Stimulated activated CD8-positive, alpha-beta memory T cell treated with anti-CD3 and anti-CD28 coated beads, Interleukin-7, amount 100 ng/mL, for 1 hour (primary cell): ENCODE results near the gene EXOC4.
"Not testable (repeated sequence)": the region's sequence is repeated elsewhere in the genome, so short reads cannot be mapped to it uniquely, and the experiment has no call there.

ENCODE experiments used
- DNase-seq, 2 donors: peaks; one replicate each; pipeline ENCODE4 v3.0.0-alpha.2; 2020; ENCODE audit warnings: low read depth in 2 of 2

The EXOC4 gene

DNA sequence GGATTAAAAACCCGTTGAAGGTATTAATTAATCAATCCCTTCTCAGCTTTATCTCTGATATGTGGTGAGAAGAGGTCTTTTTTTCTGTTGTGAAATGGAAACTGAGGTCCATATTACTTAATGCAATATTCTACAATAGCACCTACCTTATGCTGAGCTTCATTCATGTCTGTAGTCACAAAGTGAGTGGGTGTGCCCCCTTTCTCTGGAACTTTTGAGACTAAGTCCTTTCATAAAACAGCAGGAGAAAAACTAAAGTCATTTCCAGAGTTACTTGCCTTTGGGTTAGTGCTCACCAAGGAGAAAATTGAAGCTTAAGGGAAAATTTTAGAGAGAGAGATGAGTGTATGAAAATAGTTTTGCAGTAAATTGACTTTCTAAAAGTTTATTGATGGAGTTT is 61.2 kb downstream of the EXOC4 start:
- no peak for DNase-seq

DNA sequence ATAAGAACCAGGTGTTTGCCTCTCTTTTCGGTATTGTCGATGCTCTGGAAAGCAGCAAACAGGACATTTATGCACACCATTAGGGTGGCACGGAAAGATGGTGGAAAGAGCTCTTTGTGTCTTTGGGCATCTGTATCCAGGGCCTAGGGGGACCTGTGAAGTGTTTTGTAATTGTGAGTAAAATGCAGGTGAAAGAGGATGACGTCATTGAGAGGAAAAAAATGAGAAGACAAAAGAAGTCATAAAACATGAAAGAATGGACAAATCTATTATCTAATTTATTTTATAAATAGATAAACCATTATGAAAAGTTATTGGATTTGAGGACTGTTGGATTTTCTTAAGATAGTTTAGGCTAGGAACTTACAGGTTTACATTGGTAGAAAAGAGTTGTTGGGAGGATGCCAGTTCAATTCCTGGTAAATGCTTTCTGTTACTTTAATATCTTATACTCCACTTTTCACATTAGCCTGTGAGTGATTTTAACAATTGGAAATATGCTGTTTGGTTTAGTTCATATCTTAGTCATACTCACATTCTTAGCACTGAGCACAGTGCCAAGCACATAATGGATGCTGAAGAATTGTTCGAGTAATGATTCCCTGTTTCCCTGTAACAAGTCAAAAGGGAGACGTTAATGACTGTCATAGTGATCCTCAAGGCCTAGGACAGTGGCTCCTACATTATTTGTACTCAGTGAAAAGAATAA is 62.6 kb downstream of the EXOC4 start:
- no peak for DNase-seq

DNA sequence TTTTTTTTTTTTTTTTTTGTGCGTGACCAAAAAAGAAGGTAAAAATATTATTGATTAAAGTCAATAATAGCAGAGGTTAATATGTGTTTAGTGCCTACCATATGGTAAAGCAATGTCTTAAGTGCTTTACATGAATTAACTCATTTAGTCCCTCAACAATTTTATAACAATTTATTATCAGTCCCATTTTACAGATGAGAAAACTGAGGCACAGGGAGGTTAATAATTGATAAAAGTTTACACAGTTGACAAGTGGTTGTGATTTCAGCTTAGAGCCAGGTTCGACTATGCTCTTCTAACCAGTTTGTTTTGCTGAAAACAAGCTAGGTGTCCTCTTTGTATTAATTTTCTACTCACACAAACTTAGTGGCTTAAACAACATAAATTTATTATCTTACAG is 67.0 kb downstream of the EXOC4 start:
- DNase-seq = no peak

DNA sequence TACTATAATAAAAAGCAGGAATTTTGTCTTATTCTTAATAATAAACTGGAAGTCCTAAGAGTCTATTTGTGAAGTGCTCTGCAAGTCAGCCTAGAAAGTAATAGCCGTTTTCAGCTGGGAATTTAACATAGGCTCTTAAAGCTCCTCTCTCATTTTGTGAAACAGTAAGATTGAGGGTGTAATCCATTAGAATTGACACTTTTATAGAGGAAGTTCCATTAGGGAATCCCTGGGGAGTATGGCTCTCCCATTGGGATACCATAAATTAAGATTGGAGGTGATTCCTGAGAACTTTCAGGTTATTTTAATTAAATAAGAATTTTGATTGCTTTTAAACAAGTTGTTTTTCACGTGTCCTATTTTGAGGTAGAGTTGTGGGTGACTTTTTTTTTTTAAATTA is 68.0 kb downstream of the EXOC4 start:
- DNase-seq = no peak

DNA sequence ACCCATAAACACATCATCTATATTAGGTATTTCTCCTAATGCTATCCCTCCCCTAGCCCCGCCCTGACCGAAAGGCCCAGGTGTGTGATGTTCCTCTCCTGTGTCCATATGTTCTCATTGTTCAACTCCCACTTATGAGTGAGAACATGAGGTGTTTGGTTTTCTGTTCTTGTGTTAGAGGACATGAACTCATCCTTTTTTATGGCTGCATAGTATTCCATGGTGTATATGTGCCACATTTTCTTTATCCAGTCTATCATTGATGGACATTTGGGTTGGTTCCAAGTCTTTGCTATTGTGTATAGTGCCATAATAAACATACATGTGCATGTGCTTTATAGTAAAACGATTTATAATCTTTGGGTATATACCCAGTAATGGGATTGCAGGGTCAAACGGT is 68.5 kb downstream of the EXOC4 start:
- DNase-seq = not testable (repeated sequence)

DNA sequence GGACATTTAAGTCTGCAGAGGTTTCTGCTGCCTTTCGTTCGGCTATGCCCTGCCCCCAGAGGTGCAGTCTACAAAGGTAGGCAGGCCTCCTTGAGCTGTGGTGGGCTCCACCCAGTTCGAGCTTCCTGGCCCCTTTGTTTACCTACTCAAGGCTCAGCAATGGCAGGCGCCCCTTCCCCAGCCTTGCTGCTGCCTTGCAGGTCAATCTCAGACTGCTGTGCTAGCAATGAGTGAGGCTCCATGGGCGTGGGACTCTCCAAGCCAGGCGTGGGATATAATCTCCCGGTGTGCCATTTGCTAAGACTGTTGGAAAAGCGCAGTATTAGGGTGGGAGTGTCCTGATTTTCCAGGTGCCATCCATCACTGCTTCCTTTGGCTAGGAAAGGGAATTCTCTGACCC is 73.9 kb downstream of the EXOC4 start:
- not testable (repeated sequence) for DNase-seq

DNA sequence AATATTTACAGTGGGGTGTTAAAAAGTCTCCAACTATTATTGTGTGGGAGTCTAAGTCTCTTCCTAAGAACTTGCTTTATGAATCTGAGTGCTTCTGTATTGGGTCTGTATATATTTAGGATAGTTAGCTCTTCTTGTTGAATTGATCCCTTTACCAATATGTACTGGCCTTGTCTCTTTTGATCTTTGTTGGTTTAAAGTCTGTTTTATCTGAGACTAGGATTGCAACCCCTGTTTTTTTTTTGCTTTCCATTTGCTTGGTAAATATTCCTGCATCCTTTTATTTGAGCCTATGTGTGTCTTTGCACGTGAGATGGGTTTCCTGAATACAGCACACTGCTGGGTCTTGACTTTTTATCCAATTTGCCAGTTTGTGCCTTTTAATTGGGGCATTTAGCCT is 75.1 kb downstream of the EXOC4 start:
- DNase-seq = not testable (repeated sequence)

DNA sequence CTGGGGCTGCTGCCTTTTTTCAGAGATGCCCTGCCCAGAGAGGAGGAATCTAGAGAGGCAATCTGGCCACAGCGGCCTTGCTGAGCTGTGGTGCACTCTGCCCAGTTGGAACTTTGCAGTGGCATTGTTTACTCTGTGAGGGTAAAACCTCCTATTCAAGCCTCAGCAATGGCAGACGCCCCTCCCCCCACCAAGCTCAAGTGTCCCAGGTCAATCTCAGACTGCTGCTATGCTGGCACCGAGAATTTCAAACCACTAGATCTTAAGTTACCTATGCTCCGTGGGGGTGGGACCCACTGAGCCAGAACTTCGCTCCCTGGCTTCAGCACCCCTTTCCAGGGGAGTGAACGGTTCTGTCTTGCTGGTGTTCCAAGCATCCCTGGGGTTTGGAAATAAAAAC is 77.2 kb downstream of the EXOC4 start:
- DNase-seq = no peak

DNA sequence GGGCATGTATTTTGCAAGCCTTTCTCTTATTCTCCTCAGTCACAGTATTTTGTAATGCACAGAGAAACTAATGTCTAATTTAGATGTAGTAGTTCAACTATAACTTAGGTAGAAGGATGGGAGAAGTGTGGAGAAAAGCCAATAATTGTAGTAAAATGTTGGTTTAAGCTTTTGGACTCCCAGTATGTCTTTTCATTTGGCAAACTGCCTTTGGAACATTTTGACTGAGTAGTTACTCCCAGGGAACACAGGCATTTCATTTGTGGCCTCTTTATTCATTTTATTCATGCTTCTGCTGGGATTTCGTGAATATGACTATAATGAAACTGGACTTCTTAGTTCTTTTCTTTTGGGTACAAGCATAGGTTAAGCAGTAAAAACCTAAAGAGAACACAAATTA is 79.0 kb downstream of the EXOC4 start:
- no peak for DNase-seq

DNA sequence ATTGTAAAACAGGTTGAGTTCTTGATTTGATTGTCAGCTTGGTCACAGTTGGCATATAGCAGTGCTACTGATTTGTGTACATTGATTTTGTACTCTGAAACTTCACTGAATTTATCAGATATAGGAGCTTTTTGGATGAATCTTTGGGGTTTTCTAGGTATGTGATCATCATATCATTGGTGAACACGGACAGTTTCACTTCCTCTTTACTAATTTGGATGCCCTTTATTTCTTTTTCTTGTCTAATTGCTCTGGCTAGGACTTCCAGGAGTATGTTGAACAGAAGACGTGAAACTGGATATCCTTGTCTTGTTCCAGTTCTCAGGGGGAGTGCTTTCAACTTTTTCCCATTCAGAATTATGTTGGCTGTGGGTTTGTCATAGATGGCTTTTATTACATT is 86.9 kb downstream of the EXOC4 start:
- DNase-seq = no peak

DNA sequence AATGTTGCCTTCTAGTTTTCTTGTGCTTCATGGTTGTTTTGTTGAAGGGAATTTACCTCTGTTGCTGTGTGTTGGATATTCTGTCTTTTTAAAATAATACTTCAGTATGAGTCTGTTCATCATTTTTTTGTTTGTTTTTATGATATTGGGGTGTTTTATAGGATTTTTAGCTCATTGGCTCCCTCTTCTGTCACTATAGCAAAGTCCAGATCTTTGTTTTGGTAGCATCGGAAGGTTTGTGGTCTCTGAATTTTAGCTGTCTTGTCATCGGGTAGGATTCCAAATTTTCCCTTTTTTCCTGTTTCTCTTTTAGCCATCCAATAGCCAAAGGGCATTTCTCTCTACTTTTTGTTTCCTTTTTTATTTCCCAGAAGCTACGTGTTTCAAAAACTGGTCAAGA is 91.4 kb downstream of the EXOC4 start:
- no peak for DNase-seq

DNA sequence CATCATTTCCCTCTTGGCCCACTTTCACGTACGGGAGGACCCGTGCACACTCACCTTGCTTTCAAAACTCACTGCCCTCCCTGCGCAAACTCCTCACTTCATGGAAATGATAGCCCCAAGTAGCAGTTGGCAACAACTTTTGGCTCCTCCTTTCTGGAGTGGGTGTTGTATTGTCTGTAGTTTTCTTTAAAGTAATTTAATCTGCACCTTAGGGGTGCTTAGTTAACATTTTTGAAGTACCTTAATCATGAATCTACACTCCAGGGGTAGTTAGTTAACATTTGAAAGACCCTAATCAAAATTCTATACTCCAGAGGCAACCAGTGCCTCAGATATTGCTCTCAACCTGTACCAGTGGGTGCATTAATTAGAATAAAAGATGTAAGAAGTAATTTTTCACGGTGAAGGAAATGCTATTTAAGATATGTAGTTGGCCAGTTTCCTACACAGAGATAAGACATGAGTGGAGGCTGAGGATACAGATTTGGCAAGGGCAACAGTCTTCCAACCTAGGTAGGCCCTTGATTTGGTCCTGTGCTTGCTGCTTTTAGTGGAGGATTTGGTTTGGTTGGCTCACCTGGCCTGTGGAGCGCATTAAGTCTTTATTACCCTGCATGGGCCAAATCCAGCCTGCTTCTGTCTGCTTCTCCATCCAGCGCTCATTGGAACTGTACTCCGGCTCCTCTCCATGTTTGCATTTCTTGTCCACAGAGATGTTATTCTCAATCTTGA is 93.0 kb downstream of the EXOC4 start:
- DNase-seq = no peak

DNA sequence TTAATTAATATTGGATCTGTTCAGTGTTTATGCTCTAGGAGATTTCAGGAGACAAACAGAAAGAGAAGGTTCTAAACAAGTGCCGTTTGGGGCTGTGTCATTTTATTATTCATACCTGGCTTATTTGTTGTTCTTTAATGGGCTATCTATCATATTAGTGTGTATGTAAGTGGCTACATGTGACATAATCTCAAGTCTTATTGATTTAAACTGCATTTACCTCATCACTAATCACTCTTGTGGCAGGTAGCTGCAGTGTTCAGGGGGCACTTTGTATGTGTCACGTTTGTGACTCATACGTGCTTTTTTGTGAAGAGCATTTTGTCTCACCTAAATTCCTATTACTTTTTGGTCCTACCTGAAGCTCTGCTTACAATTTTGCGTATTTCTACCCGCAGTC is 95.4 kb downstream of the EXOC4 start:
- no peak for DNase-seq

DNA sequence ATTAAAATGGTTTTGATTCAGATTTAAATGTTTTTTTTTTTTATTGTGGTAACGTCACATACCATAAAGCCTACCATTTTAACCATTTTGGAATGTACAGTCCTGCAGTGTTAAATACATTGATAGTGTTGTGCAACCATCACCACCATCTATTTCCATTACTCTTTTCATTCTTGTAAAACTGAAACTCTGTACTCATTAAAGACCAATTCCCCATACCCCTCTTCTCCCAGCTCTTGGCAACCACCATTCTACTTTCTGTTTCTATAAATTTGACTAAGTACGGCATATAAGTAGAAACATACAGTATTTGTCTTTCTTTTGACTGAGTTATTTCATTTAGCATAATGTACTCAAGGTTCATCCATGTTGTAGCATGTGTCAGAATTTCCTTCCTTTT is 96.2 kb downstream of the EXOC4 start:
- DNase-seq = no peak

DNA sequence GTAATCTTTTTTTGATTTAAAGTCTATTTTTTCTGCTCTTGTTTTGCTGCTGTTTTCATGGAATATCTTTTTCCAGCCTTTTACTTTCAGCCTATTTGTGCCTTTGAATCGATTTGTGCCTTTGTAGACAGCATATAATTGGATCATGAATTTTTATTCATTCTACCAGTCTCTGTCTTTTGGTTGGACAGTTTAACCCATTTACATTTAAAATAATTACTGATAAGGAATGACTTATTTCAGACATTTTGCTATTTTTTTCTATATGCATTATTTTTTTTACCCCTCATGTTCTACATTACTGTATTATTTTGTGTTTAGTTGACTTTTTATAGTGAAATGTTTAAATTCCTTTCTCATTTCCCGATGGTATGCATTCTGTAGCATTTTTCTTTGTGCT is 99.6 kb downstream of the EXOC4 start:
- DNase-seq = no peak

DNA sequence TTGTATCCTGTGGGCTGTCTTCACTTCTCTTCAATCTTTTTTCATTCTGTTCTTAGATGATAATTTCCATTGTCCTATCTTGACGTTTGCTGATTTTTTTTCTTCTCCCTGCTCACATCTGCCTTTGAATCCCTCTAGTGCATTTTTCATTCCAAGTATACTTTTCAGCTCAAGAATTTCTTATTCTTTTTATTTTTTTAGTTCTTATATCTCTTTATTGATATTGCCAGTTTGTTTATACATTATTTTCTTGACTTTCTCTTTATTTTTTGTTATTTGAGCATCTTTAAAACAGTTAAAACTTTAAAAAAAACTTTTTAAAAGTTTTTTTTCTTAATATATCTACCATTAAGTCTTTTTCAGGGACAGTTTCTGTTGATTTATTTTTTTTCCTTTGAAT is 100.9 kb downstream of the EXOC4 start:
- DNase-seq = no peak

DNA sequence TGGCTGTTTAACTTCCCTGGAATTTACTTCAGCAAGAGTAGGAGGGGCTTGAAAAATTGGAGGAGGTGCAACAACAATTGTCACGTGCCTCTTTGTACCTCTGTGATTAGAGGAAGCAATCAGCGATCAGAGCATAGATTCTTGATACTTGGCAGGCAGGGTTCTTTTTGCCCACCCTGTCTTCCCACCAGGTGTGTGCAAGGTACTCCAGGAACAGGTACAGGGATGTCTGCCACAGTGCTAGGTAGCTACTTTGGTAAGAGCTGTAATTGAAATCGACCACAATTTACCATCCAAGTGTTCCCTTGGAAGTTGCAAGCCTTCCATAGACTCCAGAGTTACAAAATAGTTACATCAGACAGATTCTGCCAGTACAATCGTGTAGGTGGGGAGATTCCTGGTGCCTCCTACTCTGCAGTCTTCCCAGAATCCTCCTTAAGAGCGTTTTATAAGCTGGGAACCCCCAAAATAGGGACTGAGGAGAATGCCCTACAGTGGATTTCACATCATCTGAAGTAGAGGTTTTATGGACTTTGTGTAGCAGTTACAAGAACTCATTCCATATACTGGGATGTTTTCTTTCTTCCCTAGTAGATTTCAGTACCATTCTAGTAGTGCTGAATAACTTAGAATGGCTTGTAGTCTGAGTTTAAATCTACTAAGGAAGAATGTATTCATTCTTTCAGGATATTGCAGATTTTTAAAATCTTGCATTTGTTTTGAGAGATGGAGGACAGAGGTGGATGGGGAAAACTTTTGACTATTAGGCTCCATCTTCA is 101.9 kb downstream of the EXOC4 start:
- DNase-seq = no peak

DNA sequence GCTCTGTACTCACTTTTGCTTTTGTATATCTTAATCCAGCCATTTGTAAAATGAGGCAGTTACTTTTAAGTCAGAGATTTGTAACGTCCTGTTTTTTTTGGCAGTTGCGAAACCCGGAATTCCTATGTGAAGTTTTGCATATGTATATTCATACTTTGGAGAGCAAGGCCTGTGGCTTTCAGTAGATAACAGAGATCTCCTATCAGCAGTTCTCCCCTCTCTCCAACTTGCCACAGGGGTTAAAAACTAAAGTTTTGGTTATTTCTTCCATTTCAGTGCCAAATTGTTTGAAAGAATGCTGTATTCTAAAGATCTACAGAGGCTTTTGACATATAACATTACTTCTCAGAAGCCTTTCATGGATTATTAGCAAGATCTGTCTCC is 102.4 kb downstream of the EXOC4 start:
- DNase-seq = no peak

DNA sequence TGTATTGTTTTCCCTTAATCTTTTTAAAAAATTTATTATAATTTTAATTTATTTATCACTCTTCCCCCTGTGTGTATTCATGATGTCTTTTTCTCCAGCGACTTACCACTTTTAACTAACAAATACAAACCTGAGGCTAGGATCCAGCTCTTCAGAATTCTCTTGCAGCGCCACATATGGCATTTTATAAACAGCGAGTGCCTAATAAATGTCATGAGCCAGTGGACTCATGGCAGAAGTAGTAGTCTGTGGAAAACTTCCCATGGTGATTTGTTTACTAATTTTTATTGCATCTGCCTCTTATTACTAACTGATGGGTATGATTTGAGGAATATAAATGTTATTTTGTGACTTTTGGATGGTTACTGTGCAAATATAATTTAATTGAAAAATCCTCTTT is 102.9 kb downstream of the EXOC4 start:
- DNase-seq = no peak

DNA sequence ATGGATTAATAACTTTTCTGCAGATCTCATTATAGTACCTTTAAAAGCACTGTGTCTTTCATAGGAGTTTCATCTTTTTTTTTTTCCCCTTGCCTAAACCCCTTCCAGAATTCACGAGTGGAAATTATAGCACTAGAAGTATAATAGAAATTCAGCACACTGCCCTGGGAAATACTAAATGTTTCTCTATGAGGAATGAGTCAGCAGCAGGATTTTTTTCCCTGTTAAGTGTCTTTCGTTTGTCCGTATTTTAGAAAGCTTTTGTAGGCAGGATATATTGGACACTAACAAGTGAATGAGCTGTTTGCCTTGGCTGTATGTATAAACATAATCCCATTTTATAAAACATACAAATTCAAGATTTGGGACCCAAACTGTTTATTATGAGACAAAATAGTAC is 105.8 kb downstream of the EXOC4 start:
- no peak for DNase-seq

DNA sequence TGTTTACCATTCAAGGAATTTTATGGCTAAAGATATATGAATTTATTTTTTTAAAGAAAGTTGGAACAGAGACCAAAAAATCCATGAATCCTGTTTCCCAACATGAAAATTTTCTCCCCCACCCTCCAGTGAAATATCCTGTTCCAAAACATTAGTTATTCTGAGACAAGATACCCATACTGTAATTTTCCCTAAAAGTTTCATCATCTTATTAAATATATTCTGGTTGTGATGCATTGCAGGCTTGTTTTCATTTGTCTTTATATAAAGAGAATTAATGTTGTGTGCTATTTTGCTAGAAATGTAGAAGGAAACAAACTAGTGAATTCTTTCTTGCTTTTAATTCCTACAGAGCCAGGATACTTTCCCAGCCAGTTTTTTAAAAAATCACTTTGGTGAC is 106.6 kb downstream of the EXOC4 start:
- DNase-seq = no peak

DNA sequence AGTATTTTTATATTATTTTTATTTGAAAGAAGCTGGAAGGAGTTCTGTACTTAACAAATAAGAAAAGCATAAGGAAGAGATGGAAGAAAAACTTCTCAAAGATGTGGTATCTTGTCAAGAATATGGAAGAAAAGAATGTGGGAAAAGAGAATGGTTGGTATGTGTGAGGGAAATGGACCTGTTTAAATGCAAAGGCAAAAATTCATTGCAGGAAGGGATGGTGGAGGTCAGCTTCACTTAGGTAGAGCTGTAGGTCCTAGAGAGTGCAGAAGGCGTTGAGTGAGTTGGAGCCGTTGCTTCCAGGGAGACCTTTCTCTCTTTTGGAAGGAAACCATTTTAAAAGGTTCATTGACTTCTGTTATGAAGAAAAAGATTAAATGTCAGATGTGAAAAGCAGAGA is 107.3 kb downstream of the EXOC4 start:
- DNase-seq = no peak

DNA sequence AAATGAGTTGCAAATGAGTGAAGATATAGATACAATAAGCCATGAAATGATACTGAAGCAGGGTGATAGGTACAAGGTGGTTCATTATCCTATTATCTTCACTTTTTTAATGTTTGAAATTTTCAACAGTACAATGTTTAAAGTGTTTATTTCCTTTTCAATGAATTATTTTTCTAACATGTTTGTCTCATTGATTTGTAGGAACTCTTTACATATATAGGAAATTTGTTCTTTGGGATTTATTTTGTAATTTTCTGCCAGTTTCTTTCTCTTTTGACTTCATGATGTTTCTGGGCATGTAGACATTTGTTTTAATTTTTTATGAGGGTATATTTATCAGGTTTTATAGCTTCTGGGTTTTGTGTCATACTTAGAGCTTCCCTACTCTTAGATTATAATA is 108.9 kb downstream of the EXOC4 start:
- DNase-seq = no peak
